Esophagus (tissue), 2 donors: ENCODE measurements around the gene KCTD16. TPM values are rescaled to one million over a fixed set of nuclear protein-coding genes. Genes with fewer than 3 reads are reported as not detected.

Source experiments
- polyA plus RNA-seq, 2 donors: library from polyadenylated mRNA; stranded (reverse); fragments of 200-250 nt; gene quantifications; one replicate each; pipeline ENCODE4 v1.2.3, GENCODE V29; 2013
- donor health status: healthy with polysubstance abuse.
- donor health status: Bipolar disorder and iron deficiency.

KCTD16 gene
- polyA plus RNA-seq, 2 donors, result under 0.01 TPM

Other genes with a start within 250 kb of the KCTD16 start
- gene YIPF5, start 214 bp upstream of the KCTD16 start, polyA plus RNA-seq, result 10 to 100 TPM in 1 of 2 donors, 1 to 10 TPM in 1; 7.1 to 15.1 TPM